Kidney epithelial cell (primary cell): ENCODE results near the gene SF3B6. TPM values are rescaled to one million over a fixed set of nuclear protein-coding genes. Genes with fewer than 3 reads are reported as not detected.
"Not testable (repeated sequence)": the region's sequence is repeated elsewhere in the genome, so short reads cannot be mapped to it uniquely, and the experiment has no call there.

Experiments used
- DNase-seq: peaks from one replicate; pipeline ENCODE4 v3.0.0-alpha.2; 2010; ENCODE audit warnings: low read depth
- H3K27me3 ChIP-seq: 2 replicates; pipeline ENCODE4 v1.6.0; 2011; ENCODE audit warnings: low read length; ENCODE audit not compliant: control insufficient read depth, insufficient read depth
- H3K36me3 ChIP-seq: 2 replicates; pipeline ENCODE4 v1.5.1; 2011; ENCODE audit warnings: low read length; ENCODE audit not compliant: control insufficient read depth, insufficient read depth
- H3K4me3 ChIP-seq: 2 replicates; pipeline ENCODE4 v1.5.1; 2011; ENCODE audit warnings: low read depth, mild to moderate bottlenecking, control low read depth, low read length
- CTCF ChIP-seq: IDR thresholded peaks from 2 replicates; pipeline ENCODE4 v1.5.1; 2011; ENCODE audit warnings: mild to moderate bottlenecking, moderate library complexity, low read length, control low read depth, inconsistent platforms; ENCODE audit not compliant: insufficient read depth, poor library complexity, severe bottlenecking
- total RNA-seq: library from RNA; depleted of rRNA; stranded (reverse); fragments of >200 nt; gene quantifications from 2 replicates; pipeline ENCODE4 v1.2.3, GENCODE V29; 2015

Gene SF3B6
- total RNA-seq, 1 donor from 2014 or later: 208 TPM

- no peaks in the 10 kb centered on the region for H3K36me3 ChIP-seq
- peak; percentile 96 for DNase-seq
- TF ChIP-seq CTCF: no peak
- no peaks in the 10 kb centered on the region for H3K27me3 ChIP-seq
- peak within 1 kb of the TSS; percentile 76 for H3K4me3 ChIP-seq
Observed at GRCh38 chr2:24046930-24047702, 29.0 kb downstream of the SF3B6 start, which contains the start of gene WDCP. Gene WDCP, minus strand, starts transcription at chr2:24047391. Its CDS starts 7,897 bp downstream, at chr2:24039494.

- no peak for TF ChIP-seq CTCF
- Histone ChIP-seq H3K27me3 (no peaks in the 10 kb centered on the region), H3K4me3 (peak overlapping the region; percentile 76), H3K36me3 (no peaks in the 10 kb centered on the region)
- no peak for DNase-seq
Observed at GRCh38 chr2:24046599-24046929, 29.6 kb downstream of the SF3B6 start.

- TF ChIP-seq CTCF: no peak
- Histone ChIP-seq H3K36me3 (no peaks in the 10 kb centered on the region), H3K4me3 (no peak overlapping the region), H3K27me3 (no peaks in the 10 kb centered on the region)
- DNase-seq: no peak
Observed at GRCh38 chr2:24045511-24046508, 30.3 kb downstream of the SF3B6 start.

- H3K27me3 ChIP-seq, H3K36me3 ChIP-seq, H3K4me3 ChIP-seq, DNase-seq: not testable (repeated sequence)
Observed at GRCh38 chr2:24043133-24043532, 33.0 kb downstream of the SF3B6 start.

GRCh38 chr2:24040511-24040910 is 35.6 kb downstream of the SF3B6 start:
- no peak for TF ChIP-seq CTCF
- no peak overlapping the region for H3K4me3 ChIP-seq
- no peaks in the 10 kb centered on the region for H3K36me3 ChIP-seq
- H3K27me3 ChIP-seq: no peaks in the 10 kb centered on the region
- DNase-seq: no peak

GRCh38 chr2:24038786-24039499 is 37.2 kb downstream of the SF3B6 start:
- Histone ChIP-seq H3K27me3 (no peaks in the 10 kb centered on the region), H3K4me3 (no peak overlapping the region)
- DNase-seq: no peak

More at GRCh38 chr2:24038786-24039499, 37.2 kb downstream of the SF3B6 start:
- H3K36me3 ChIP-seq: no peaks in the 10 kb centered on the region
- no peak for TF ChIP-seq CTCF
